ENCODE results near the gene LGSN.

GRCh38 chr6:63322981-63323380 is 3.2 kb upstream of the LGSN start:
- TF ChIP-seq REST (IDR thresholded peaks at IDR 0.05; ENCODE audit: unreplicated experiment) (no peak), CREB1 (CRISPR knock-in tag; IDR thresholded peaks at IDR 0.05; ENCODE audit: low read depth) (no peak), ETS1 (IDR thresholded peaks at IDR 0.05) (no peak), STAT1 (IDR thresholded peaks at IDR 0.05; ENCODE audit: unreplicated experiment) (no peak), EZH2 (IDR thresholded peaks at IDR 0.05; ENCODE audit: low read depth, unreplicated experiment) (no peak), JUNB (IDR thresholded peaks at IDR 0.05; ENCODE audit: unreplicated experiment) (no peak), POLR2AphosphoS5 (IDR thresholded peaks at IDR 0.05; ENCODE audit: low read depth) (no peak), EZH2phosphoT487 (IDR thresholded peaks at IDR 0.05; ENCODE audit: unreplicated experiment) (no peak), ZNF114 (CRISPR knock-in tag; IDR thresholded peaks at IDR 0.05) (no peak)
- TF ChIP-seq, protein P1, sequence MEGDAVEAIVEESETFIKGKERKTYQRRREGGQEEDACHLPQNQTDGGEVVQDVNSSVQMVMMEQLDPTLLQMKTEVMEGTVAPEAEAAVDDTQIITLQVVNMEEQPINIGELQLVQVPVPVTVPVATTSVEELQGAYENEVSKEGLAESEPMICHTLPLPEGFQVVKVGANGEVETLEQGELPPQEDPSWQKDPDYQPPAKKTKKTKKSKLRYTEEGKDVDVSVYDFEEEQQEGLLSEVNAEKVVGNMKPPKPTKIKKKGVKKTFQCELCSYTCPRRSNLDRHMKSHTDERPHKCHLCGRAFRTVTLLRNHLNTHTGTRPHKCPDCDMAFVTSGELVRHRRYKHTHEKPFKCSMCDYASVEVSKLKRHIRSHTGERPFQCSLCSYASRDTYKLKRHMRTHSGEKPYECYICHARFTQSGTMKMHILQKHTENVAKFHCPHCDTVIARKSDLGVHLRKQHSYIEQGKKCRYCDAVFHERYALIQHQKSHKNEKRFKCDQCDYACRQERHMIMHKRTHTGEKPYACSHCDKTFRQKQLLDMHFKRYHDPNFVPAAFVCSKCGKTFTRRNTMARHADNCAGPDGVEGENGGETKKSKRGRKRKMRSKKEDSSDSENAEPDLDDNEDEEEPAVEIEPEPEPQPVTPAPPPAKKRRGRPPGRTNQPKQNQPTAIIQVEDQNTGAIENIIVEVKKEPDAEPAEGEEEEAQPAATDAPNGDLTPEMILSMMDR (conservative IDR thresholded peaks at IDR 0.05; ENCODE audit: low read depth in 2 of 2) = no peak

All from GM23338 (cell line).